ENCODE data around the gene MMP17.

MMP17 gene

DNA sequence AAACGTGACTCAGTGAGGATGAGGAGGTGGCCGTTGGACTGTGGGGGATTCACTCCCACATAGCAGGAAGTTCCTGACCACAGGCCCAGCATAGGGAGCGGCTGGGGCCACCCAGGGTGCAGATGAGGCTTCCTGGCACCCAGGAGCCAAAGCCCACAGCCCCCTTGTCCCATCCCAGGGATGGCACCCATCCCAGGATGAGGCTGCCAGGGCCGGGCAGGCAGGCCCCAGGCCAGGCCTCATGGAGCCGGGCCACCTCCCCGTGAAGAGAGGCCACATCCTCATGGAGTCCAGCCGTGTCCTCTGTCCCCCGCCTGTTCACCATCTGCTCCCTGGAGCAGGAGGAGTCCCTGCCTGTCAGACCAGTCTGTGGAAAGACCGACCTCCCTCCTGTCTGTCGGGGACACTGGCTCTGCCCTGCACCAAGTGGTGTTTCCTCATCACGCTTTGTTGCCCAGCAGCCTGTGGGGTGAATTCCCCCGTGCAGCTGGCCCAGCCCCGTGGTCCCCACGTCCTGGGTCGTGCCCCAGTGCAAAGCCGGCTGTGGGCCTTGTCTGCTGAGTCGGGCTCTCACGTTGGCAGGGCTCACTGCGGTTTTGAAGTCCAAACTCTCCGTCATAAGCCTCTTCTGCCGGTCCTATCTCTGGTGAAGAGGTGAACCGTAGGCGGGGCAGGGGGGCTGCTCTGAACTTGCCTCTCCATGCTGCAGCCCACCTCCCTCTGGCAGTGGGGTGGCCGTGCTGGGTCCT lies 24.5 kb downstream of the MMP17 start:
- H3K36me3 ChIP-seq (ENCODE audit: control insufficient read depth in 1 of 2, insufficient read depth in 2 of 2, low read length in 2 of 2), result peaks cover 0 to 4% of the 10 kb centered on the region in 2 donors
- peaks cover 5% of the 10 kb centered on the region for H3K27me3 ChIP-seq (ENCODE audit: low read depth, low read length)
- H3K9me3 ChIP-seq (ENCODE audit: control insufficient read depth in 1 of 2, low read length in 2 of 2), result no peaks in the 10 kb centered on the region
- no peak overlapping the region for H3K27ac ChIP-seq (ENCODE audit: low read length)
- no peak overlapping the region for H3K4me3 ChIP-seq (ENCODE audit: low read depth in 1 of 2, low read length in 2 of 2)
- no peaks in the 10 kb centered on the region for H3K4me1 ChIP-seq (ENCODE audit: control insufficient read depth in 1 of 2, insufficient read depth in 2 of 2, low read length in 2 of 2)

DNA sequence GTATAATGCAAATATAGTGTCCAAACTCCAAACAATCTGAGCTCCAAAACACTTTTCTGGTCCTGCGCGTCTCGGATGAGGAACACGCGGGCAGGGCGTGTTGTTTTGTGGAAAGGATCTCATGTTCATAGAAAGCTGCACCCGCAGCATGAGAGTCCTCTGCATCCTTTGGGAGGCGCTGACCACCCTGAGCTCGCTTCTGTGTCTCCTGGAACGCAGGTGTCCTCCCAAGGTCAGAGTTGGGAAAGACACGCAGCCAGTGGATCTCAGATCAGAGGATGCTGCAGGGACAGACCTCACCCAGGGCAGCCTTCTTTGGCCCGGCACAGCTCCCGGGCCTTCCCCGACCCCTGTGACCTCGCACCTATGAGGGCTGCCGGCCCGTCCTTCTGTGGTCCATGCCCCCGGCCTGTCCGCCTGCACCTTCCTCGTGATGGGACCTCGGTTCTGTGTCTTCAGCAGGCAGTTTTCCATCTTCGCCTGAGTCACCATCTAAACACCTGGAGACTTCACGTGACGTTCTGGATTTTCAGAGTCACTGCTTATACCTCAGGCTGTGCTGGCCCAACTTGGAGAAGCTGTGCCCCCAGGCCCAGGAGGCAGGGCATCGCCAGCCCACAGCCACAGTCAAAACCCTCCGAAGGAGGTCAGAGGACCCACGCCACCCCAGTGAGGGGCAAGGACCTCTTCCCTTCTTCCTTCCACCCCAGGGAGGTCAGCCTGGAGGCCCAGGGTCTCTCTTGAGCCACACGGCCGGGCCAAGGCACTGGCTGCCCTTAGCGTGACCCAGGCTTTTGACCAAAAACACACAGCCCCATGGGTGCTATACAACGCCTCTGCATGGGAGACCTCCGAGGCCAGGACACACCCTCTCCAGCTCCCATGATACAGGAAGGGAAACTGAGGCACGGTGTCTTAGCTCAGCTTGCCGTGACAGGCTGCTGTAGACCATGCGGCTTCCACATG lies 25.9 kb downstream of the MMP17 start:
- Histone ChIP-seq H3K27ac (ENCODE audit: low read length) (no peak overlapping the region), H3K9me3 (ENCODE audit: control insufficient read depth in 1 of 2, low read length in 2 of 2) (no peaks in the 10 kb centered on the region)

DNA sequence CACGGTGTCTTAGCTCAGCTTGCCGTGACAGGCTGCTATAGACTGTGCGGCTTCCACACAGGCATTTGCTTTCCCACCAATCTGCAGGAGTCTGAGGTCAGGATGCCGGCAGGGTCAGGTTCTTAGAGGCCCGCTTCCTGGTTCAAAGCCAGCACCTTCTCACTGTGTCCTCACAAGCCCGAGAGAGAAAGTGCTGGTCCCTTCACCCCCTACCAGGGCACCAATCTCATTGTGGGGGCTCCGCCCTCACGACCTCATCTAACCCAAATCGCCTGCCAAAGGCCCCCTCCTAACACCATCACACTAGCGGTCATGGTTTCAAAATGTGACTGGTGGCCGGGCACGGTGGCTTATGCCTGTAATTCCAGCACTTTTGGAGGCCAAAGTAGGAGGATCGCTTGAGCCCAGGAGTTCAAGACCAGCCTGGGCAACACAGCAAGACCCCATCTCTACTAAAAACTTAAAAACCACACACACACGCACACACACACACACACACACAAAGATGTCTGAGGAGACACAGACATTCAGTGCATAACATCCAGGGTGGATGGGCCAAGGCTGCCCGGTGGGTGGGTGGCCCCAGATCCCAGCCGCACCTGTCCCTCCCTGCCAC lies 26.8 kb downstream of the MMP17 start:
- H3K4me1 ChIP-seq (ENCODE audit: control insufficient read depth in 1 of 2, insufficient read depth in 2 of 2, low read length in 2 of 2), result no peaks in the 10 kb centered on the region
- no peaks in the 10 kb centered on the region for H3K9me3 ChIP-seq (ENCODE audit: control insufficient read depth in 1 of 2, low read length in 2 of 2)
- no peak overlapping the region for H3K27ac ChIP-seq (ENCODE audit: low read length)
- H3K4me3 ChIP-seq (ENCODE audit: low read depth in 1 of 2, low read length in 2 of 2), result no peak overlapping the region
- peaks cover 5% of the 10 kb centered on the region for H3K27me3 ChIP-seq (ENCODE audit: low read depth, low read length)
- H3K36me3 ChIP-seq (ENCODE audit: control insufficient read depth in 1 of 2, insufficient read depth in 2 of 2, low read length in 2 of 2), result peaks cover 0 to 4% of the 10 kb centered on the region in 2 donors

More for the DNA sequence above, 25.9 kb downstream of the MMP17 start:
- Histone ChIP-seq H3K4me3 (ENCODE audit: low read depth in 1 of 2, low read length in 2 of 2) (no peak overlapping the region), H3K36me3 (ENCODE audit: control insufficient read depth in 1 of 2, insufficient read depth in 2 of 2, low read length in 2 of 2) (peaks cover 0 to 4% of the 10 kb centered on the region in 2 donors), H3K27me3 (ENCODE audit: low read depth, low read length) (peaks cover 5% of the 10 kb centered on the region), H3K4me1 (ENCODE audit: control insufficient read depth in 1 of 2, insufficient read depth in 2 of 2, low read length in 2 of 2) (no peaks in the 10 kb centered on the region)

DNA sequence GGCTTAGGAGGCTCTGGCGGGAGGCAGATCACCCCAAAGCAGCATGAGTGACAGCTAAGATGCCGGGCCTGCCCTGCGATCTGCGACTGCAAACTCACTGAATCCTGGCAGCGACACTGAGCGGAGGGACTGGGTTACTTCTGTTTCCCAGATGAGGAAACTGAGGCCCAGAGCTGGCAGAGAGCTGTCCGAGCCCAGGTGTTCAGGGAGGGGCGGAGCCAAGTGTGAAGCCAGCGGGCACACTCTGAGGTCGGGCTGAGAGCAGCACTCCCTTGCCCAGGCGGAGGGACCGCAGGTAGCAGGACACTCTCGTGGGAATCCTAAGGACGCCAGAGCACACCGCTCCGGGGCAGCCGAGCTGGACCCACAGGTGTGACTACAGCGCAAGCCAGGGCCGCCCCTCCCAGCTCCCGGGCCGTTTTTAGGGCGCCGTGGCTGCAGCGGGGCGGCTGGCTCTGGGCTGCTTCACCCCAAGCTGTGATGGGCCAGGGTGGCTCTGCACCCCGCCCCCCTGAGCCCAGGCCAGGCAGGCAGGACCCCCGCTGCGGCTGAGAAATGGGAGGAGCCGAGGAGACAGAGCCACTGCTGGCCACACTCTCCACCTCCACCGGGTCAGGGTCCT lies 27.4 kb downstream of the MMP17 start:
- Histone ChIP-seq H3K4me1 (ENCODE audit: control insufficient read depth in 1 of 2, insufficient read depth in 2 of 2, low read length in 2 of 2) (peaks cover 0 to 4% of the 10 kb centered on the region in 2 donors), H3K27ac (ENCODE audit: low read length) (no peak overlapping the region), H3K27me3 (ENCODE audit: low read depth, low read length) (peaks cover 5% of the 10 kb centered on the region), H3K4me3 (ENCODE audit: low read depth in 1 of 2, low read length in 2 of 2) (no peak overlapping the region), H3K9me3 (ENCODE audit: control insufficient read depth in 1 of 2, low read length in 2 of 2) (no peaks in the 10 kb centered on the region), H3K36me3 (ENCODE audit: control insufficient read depth in 1 of 2, insufficient read depth in 2 of 2, low read length in 2 of 2) (peaks cover 0 to 4% of the 10 kb centered on the region in 2 donors)

DNA sequence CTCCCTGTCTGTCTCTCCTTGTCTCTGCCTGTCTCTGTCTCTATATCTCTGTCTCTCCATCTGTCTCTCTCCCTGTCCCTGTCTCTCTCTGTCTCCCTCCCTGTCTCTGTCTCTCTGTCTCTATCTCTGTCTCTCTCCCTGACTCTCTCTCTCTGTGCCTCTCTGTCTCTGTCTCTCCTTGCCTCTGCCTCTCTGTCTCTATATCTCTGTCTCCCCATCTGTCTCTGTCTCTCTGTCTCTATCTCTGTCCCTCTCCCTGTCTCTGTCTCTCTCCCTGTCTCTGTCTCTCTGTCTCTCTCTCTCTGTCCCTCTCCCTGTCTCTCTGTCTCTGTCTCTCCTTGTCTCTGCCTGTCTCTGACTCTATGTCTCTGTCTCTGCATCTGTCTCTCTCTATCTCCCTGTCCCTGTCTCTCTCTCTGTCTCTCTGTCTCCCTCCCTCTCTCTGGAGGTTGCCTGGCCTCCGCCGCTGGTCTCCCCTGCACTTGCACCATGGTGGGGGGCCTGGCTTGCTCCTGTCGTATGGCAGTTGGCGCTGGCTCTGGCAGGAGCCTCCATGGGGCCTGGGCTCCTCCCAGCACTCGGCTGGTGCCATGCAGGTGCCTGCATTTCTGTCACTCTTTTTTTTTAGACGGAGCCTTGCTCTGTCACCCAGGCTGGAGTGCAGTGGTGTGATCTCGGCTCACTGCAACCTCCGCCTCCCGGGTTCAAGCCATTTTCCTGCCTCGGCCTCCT lies 28.3 kb downstream of the MMP17 start:
- Histone ChIP-seq H3K27me3 (ENCODE audit: low read depth, low read length) (peaks cover 5% of the 10 kb centered on the region), H3K4me3 (ENCODE audit: low read depth in 1 of 2, low read length in 2 of 2) (no peak overlapping the region), H3K36me3 (ENCODE audit: control insufficient read depth in 1 of 2, insufficient read depth in 2 of 2, low read length in 2 of 2) (no peaks in the 10 kb centered on the region), H3K27ac (ENCODE audit: low read length) (no peak overlapping the region), H3K4me1 (ENCODE audit: control insufficient read depth in 1 of 2, insufficient read depth in 2 of 2, low read length in 2 of 2) (peaks cover 0 to 4% of the 10 kb centered on the region in 2 donors), H3K9me3 (ENCODE audit: control insufficient read depth in 1 of 2, low read length in 2 of 2) (no peaks in the 10 kb centered on the region)

GRCh38 chr12:131857908-131858850 lies 30.0 kb downstream of the MMP17 start:
- Histone ChIP-seq H3K27me3 (ENCODE audit: low read depth, low read length) (peaks cover 5% of the 10 kb centered on the region), H3K4me3 (ENCODE audit: low read depth in 1 of 2, low read length in 2 of 2) (no peak overlapping the region), H3K27ac (ENCODE audit: low read length) (no peak overlapping the region), H3K9me3 (ENCODE audit: control insufficient read depth in 1 of 2, low read length in 2 of 2) (no peaks in the 10 kb centered on the region), H3K4me1 (ENCODE audit: control insufficient read depth in 1 of 2, insufficient read depth in 2 of 2, low read length in 2 of 2) (peaks cover 0 to 4% of the 10 kb centered on the region in 2 donors), H3K36me3 (ENCODE audit: control insufficient read depth in 1 of 2, insufficient read depth in 2 of 2, low read length in 2 of 2) (no peaks in the 10 kb centered on the region)

DNA sequence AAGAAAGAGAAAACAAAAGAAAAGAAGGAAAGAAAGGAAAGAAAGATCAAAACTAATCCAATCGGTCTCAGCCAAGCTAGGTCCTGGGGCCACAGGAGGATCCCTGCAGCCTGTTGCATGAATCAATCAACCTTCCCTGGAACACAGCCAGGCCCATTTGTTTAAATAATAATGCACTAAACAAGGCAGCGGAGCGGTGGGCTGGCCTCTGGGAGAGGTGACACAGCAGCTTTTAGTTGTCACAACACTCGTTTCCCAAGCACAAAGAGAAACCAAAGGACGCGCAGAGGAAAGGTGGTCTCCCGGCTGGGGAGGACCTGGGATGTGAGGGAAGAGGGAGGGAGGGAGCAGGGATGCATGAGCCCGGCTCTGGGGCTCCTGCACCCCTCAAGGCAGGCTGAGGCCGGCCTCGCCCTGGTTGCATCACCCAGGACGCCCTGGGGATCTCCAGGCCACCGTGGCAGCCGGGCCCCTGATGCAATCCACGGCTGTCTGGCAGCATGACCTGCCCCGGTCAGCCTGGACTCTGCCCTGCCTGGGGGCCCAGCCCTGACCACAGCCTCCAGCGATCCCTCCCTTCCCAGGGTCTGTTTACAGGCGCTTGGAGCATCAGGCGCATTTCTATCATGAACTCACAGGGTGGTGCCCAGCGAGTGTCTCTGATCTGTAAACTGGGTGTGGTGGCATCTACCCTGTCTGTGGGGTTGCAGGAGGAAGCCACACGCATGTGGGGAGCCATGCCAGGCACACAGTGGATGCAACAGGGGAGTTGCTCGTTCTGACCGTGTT lies 32.5 kb downstream of the MMP17 start:
- Histone ChIP-seq H3K27me3 (ENCODE audit: low read depth, low read length) (peaks cover 5% of the 10 kb centered on the region), H3K4me3 (ENCODE audit: low read depth in 1 of 2, low read length in 2 of 2) (peak overlapping the region in 1 of 2 donors; percentile 9), H3K27ac (ENCODE audit: low read length) (no peak overlapping the region), H3K9me3 (ENCODE audit: control insufficient read depth in 1 of 2, low read length in 2 of 2) (no peaks in the 10 kb centered on the region), H3K4me1 (ENCODE audit: control insufficient read depth in 1 of 2, insufficient read depth in 2 of 2, low read length in 2 of 2) (peaks cover 0 to 4% of the 10 kb centered on the region in 2 donors), H3K36me3 (ENCODE audit: control insufficient read depth in 1 of 2, insufficient read depth in 2 of 2, low read length in 2 of 2) (no peaks in the 10 kb centered on the region)

DNA sequence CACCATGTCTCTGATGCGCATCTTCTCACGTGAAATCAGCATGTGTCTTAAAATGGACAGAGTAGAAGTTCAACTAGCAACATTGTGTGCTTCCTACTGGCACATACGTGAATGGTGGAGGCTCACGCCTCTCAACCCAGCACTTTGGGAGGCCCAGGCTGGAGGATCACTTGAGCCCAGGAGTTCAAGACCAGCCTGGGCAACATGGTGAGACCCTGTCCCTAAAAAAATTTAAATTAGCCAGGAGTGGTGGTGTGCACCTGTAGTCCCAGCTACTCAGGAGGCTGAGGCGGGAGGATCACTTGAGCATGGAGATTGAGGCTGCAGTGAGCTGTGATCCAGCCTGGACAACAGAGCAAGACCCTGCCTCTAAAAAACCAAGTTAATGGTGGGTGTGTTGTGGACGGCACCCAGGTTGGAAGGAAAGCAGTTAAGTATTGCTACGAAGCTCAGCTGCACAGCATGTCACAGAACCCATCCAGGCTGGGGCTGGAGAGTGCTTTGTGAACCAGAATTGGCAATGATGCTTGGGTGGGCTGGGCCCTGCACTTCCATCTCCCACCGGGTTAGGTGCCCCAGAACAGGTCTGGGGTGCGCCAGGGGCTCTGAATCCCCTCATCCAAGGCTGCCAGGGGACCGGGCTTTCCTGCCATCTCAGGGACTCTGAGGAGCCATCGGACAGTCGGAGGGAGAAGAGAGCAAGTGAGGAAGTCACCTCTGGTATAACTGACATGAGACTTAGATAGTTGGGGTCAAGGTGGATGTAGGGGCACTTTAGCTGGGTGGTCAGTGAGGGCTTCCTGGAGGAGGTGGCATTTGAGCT lies 33.3 kb downstream of the MMP17 start:
- H3K4me1 ChIP-seq (ENCODE audit: control insufficient read depth in 1 of 2, insufficient read depth in 2 of 2, low read length in 2 of 2), result peaks cover 0 to 4% of the 10 kb centered on the region in 2 donors
- no peak overlapping the region for H3K4me3 ChIP-seq (ENCODE audit: low read depth in 1 of 2, low read length in 2 of 2)
- no peaks in the 10 kb centered on the region for H3K36me3 ChIP-seq (ENCODE audit: control insufficient read depth in 1 of 2, insufficient read depth in 2 of 2, low read length in 2 of 2)
- H3K27ac ChIP-seq (ENCODE audit: low read length), result no peak overlapping the region
- H3K9me3 ChIP-seq (ENCODE audit: control insufficient read depth in 1 of 2, low read length in 2 of 2), result no peaks in the 10 kb centered on the region
- H3K27me3 ChIP-seq (ENCODE audit: low read depth, low read length), result peaks cover under 1% of the 10 kb centered on the region

DNA sequence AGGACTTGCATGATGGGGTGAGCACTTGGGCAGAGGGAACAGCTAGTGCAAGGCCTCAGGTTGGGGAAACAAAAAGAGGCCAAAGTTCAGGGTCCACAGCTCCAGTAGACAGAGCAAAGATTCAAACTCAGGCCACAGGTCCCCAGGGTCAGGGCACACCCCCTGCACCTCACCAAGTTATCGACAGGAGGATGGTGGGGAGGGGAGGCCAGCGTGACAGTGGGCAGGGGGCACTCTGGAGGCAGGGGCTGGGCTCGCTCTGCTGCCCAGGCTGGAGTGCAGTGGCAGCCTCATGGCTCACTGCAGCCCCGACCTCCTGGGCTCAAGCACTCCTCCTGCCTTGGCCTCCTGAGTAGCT lies 33.9 kb downstream of the MMP17 start:
- Histone ChIP-seq H3K27ac (ENCODE audit: low read length) (no peak overlapping the region), H3K27me3 (ENCODE audit: low read depth, low read length) (no peaks in the 10 kb centered on the region), H3K9me3 (ENCODE audit: control insufficient read depth in 1 of 2, low read length in 2 of 2) (no peaks in the 10 kb centered on the region), H3K4me3 (ENCODE audit: low read depth in 1 of 2, low read length in 2 of 2) (no peak overlapping the region), H3K4me1 (ENCODE audit: control insufficient read depth in 1 of 2, insufficient read depth in 2 of 2, low read length in 2 of 2) (peaks cover 0 to 4% of the 10 kb centered on the region in 2 donors), H3K36me3 (ENCODE audit: control insufficient read depth in 1 of 2, insufficient read depth in 2 of 2, low read length in 2 of 2) (no peaks in the 10 kb centered on the region)

Measured in muscle layer of duodenum (tissue), 2 donors.